SH-SY5Y (cell line): ENCODE data around the gene SNRNP70.

Experiments used
- GATA2 ChIP-seq: IDR thresholded peaks from 2 replicates; pipeline ENCODE4 v1.6.1; 2011; ENCODE audit warnings: mild to moderate bottlenecking, low read depth, low read length
- GATA3 ChIP-seq: IDR thresholded peaks from 2 replicates; pipeline ENCODE4 v1.6.1; 2011; ENCODE audit warnings: low read depth, mild to moderate bottlenecking, low read length, moderate library complexity

GRCh38 chr19:49150944-49151243 lies 65.6 kb downstream of the SNRNP70 start:
- no peak for TF ChIP-seq GATA2
- no peak for TF ChIP-seq GATA3
